T-helper 1 cell (primary cell): Measurements from ENCODE around the gene ZDHHC20.

Experiments
- DNase-seq, 5 donors: peaks; one replicate each; pipeline ENCODE4 v3.0.0-alpha.2; 2012 to 2020
- total RNA-seq, 4 donors: gene quantifications; one replicate each; lab custom pipeline; 2026; lab: John Stamatoyannopoulos, UW

ZDHHC20 gene, protein sequence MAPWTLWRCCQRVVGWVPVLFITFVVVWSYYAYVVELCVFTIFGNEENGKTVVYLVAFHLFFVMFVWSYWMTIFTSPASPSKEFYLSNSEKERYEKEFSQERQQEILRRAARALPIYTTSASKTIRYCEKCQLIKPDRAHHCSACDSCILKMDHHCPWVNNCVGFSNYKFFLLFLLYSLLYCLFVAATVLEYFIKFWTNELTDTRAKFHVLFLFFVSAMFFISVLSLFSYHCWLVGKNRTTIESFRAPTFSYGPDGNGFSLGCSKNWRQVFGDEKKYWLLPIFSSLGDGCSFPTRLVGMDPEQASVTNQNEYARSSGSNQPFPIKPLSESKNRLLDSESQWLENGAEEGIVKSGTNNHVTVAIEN
- 105 to 172 (median 127) reads per million in 4 donors for total RNA-seq

DNA sequence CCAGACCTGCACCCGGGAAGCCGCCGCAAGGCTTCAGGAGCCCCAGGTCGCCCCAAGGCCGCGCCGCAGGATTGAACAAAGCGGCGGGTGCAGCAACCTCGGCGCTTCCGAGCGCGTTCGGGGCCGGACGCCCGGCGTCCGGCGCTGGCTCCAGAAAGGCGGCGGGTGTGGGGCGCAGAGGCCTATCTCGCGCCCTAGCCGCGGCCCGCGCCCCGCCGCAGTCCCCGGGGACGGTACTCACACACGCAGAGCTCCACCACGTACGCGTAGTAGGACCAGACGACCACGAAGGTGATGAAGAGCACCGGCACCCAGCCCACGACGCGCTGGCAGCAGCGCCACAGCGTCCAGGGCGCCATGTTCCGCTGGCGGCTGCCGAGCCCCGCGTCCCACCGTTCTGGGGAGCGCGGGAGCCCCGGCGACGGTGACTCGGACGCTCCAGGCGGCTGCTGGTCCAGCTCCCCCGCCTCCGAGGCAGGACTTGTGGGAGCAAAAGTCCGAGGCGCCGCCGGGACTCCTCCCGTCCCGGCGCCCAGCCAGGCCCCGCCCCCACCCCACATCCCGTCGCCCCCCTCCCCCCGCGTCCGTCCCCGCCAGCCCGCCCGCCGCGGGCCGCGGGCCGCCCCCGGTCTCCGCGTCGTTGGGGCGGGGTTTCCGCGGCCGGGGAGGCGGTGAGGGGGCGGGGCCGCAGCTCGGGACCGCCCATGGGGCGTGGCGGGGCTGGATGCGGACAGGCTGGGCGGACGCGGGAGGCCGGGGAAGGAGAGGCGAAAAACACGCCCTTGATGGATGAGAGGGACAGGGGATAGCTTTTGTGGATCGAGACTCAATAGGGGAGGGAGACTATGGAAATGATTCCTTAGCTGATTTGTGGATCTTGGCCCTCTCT is at the start of gene ZDHHC20:
Gene ZDHHC20, minus strand, starts transcription at position 491 of the 889 bp plus-strand sequence. Its CDS starts 132 bp downstream, at position 359.
- peak; percentile 79 to 87 (median 83) for DNase-seq

DNA sequence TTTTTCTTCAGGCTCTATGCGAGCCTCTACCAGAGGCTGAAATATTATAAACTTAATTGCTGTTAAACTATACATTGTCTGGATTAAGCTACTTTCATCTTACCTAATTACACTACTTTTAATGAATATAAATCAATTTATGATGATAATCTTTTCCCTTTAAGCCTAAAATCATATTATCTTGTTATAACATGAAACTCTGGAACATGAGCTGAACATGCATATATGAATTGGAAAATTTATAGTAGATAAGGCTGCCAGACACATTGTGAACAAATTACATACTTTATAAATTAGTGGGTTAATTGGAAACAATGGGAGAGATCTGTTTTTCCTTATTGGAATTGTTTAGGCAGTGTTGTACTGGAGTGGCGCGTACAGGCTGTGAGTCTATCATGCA is 45.3 kb upstream of the ZDHHC20 start:
- DNase-seq = no peak

DNA sequence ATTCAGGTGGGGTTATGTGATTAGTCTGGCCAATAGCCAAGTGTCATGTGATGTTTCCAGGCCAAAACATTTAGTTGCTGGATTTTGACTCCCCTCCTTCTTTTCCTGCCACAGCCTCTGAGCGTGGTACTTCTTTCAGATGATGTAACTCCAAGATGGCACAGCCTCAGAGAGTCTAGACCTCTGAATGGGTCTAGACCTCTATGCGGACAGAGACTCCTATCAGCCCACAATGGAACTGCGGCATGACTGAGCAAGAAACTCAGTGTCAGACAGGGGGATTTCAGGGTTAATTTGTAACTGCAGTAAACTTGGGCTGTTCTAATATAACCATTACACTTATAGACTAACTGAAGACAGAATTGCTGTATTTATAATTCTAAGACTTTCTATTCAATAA is 42.6 kb upstream of the ZDHHC20 start:
- no peak for DNase-seq

DNA sequence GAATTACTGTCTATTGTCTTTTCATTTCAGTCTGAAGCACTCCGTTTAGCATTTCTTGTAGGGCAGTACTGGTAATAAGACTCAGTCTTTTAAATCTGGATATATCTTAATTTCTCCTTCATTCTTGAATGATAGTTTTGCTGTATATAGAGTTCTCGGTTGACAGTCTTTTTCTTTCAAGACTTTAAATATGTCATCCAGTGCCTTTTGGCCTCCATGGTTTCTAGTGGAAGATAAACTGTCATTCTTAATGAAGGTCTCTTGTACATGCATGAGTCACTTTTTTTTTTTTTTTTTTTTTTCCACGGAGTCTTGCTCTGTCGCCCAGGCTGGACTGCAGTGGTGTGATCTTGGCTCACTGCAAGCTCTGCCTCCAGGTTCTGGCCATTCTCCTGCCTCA is 27.2 kb upstream of the ZDHHC20 start:
- no peak for DNase-seq

DNA sequence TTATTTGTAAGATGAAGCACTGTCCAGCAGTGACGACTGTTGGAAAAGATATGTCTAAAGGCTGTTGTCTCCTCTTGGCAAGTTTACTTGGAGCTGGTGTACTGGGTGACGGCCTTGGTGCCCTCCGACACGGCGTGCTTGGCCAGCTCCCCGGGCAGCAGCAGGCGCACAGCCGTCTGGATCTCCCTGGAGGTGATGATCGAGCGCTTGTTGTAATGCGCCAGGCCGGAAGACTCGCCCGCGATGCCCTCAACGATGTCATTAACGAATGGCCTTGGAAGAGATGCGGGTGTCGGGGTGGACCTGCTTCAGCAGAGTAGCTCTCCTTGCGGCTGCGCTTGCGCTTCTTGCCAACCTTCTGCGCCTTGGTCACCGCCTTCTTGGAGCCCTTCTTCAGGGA is 24.6 kb upstream of the ZDHHC20 start:
- DNase-seq = no peak

DNA sequence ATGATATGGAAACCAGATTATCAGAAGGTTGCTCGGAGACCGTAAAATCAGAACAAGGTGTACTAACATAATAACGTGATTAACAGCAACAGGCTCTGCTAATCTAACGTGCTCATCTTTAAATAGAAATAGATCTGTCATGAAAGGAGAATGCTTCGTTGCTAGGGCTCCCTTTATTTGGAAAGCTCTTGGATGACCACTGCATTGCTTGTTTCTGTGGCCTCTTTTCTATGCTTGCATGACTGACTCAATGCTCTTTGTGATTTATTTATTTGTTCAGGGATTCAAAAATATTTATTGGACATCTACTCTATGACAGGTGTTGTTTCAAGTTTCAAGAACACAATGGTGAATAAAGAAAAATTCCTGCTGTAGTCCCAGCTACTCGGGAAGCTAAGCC is 22.3 kb upstream of the ZDHHC20 start:
- no peak for DNase-seq

DNA sequence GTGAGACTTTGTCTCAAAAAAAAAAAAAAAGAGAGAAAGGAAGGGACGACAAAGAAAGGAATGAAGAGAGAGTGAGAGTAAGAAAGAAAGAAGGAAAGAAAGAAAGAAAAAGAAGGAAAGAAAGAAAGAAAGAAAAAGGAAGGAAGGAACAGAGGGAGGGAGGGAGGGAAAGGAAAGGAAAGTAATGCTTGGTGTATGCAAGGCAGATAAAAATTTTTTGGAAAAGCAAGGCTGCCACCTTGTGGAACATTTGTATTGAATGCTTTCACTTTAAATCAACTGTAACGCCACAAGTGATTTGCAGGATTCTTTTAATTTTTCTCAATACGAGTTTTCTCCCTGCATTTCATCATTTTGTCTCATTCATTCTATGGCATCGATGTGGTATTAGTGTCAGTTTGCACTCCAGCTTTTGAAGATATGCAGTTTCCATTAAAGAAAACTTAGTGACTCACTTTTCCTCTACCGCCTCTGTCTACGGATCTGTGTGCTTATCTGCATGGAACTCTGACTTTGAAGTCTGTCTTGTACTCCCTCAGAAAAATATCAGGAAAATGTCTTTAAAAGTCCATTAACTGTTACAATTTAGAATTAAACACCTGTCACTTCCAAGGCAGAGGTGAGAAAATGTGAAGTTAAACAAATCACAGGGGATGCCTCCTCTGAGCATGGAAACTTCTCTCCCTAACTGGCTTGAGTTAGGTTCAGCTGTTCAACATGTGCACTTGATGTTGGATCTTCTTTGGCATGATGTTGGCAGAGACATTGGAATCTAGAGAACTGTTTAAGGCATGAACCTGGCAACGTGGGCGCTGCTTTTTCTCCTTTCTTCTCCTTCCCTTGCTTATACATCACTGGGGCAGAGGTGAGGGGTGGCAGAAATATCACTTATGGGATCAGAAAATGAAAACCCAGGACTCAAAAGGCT is 20.0 kb upstream of the ZDHHC20 start:
- DNase-seq = peak in 4 of 5 donors; percentile 20 to 71 (median 43)

DNA sequence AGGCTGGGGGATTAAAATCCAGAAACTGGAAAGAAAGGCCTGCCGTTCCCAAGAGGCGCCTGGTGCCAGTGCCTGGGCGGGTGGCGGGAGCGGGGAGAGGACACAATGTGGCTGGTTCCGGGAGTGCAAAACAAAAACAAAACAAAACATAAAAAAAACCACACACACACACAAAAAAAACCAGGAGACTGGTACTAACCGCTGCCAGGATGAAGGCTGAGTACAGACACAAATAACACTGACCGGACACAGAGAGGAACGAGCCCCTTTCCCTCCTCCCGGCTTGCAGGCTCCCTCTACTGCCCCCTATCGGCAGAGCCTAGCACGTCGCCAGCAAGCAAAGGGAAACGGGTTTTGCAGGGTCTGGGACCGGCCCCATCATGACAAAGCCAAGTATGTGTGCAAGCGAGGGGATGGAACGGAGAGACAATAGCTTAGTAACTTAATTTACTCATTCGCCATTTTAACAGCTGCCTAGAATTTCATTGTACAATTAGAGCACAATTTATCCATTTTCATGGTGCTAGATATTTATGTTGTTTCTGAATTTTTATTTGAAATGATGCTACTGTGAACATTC is 17.9 kb upstream of the ZDHHC20 start:
- DNase-seq = peak; percentile 53 to 79 (median 71)

DNA sequence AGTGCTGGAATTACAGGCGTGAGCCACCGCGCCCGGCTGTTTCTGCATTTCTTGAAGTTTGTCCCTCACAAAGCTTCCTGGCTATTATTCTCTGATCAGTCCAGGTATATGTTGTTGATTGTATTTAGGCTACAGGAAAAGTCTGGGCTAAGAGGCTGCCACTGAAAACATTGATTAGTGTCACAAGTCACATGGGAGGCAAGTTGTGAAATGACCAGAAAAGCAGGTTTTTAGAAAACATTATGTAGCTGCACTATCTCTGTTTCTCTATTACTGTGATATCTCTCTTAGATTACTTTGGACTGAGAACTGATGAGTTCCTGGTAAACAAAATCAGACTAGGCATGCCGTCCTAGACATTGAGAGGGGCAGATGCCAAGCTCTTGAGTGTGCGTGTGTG is 16.0 kb upstream of the ZDHHC20 start:
- DNase-seq = no peak

DNA sequence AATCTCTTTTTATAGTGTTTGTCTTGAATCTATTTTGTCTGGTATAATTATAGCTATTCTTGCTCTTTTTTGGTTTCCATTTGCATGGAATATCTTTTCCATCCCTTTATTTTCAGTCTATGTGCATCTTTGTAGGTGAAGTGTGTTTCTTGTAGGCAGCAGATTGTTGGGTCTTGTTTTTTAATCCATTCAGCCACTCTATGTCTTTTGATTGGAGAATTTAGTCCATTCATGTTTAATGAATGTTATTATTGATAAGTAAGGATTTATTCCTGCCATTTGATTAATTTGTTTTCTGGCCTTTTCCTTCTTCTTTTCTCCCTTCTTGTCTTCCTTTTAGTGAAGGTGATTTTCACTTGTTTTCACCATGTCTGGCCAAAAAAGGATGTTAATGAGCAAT is 11.7 kb upstream of the ZDHHC20 start:
- DNase-seq = no peak

DNA sequence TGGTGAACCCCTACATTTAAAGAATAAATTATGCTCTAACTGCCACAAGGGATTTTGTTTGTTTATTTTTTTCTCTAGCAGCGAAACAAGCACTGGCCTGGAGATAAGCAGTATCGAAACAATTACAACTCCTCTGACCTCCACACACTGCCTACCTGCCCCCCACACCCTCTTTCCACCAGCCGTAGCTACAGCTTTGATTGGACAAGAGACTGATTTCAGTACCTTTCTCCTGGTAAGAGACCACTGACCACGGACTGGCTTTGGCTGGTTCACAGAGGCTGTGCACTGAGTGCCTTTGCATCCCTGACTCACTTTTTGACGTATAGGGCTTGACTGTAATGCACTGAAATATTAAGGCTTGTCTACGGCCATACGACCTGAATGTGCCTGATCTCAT is 7.4 kb upstream of the ZDHHC20 start:
- no peak for DNase-seq

DNA sequence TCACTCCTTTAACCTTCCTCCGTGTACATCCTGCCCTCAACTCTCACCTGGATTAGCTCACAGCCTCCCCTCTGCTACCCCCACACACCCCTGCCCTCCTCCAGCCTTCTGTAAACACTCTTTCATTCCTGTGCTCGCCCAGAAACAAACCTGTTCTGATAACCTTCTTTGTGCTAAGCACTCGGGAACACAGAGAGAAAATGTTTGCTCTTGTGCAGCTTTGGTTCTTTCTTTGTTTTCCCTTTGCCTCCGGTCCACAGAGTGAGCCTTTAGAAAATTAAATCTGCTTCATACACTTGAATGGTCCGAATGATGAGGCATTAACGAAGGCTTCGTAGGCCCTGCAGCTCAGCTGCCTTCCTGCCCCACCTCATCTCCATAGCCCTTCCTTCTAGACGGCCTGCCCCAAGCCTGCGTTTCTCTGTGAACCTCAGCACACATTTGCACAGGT is 6.6 kb upstream of the ZDHHC20 start:
- no peak for DNase-seq

DNA sequence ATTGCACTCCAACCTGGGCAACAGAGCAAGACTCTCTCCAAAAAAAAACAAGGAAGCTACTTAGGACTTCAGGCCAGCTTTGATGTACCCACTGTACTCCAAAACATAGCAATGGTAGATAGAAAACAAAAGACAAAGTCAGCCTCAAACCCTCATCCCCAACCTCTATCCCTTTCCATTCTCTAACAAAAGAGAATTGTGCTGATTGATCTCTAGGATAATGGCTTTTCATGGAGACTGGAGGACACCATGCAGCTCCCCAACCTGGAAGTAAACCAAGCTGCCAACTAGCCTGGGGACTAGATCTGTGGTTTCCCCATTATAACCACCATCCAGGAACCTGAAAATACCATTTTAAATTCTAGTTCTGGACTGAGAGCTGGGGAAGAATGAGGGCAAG is 4.3 kb upstream of the ZDHHC20 start:
- DNase-seq = no peak

DNA sequence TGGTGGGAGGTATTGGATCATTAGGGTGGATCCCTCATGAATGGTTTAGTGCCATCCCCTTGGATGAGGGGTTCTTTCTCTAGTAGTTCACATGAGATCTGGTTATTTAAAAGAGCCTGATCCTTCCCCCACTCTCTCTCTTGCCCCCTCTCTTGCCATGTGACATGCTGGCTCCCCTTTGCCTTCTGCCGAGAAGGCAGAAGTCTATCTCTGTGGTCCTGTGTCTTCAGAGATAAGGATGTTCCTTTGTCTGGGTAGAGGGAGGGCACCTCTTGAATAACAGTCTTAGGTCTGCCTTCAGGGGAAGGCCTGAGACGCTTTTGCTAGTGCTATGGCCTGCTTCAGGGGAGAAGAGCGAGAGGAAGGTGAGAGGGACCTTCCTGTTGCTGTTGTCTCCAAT is 2.0 kb upstream of the ZDHHC20 start:
- DNase-seq = no peak

DNA sequence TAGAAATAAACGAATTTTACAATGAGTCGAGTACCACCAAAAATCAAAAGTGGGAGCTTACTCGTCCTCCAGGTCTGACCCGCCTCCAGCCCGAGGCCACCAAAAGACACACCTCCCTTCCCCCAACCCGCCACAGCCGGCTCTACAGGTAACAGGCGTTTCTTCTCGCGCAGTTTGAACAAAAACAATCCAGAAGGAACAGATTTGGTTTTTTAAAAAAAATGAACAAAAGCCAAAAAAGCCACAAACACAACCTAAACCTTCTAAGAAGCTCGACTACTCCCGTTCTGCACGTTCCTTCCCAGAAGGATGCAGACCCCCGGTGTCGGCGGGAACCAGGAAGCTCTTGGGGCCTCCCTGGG is 671 bp downstream of the ZDHHC20 start:
- DNase-seq = peak in 4 of 5 donors; percentile 18 to 47 (median 27)

DNA sequence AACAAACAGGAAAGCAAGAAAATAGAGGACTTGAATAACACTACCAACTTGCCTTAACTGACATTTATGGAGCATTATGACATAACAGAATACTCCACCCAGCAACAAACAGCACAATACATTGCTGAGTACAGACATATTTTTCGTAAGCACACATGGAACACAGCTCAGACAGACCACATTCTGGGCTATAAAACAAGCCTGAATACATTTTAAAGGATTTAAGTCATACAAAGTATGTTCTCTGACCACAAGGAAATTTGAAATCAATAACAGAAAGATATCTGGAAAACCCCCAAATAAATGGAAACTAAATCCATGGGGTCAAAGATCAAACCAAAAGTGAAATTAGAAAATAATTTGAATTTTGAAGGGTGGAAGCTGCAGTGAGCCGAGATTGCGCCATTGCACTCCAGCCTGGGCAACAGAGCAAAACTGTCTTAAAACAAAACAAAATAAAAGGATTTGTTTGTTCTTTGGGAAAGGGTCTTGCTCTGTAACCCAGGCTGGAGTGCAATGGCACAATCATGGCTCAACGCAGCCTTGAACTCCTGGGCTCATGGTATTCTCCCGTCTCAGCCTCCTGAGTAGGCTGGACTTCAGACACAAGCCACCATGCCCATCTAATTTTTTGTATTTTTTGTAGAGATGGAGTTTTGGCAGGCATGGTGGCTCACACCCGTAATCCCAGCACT is 5.6 kb downstream of the ZDHHC20 start:
- DNase-seq = no peak

DNA sequence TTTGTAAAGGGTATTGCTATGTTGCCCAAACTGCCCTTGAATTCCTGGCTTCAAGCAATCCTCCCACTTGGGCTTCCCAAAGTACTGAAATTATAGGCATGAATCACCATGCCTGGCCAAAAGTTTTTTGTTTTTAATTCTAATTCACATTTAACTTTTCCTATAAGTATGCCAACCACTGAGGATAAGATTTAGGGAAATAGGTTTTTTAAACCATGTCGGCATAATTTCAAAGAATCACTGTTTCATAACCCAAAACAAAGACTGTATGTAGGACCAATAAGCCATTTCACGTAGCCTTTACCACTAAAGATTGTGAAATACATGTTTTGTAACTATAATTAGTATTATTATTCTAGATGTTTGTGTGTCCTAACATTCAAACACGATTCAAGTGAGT is 8.2 kb downstream of the ZDHHC20 start:
- DNase-seq = no peak

DNA sequence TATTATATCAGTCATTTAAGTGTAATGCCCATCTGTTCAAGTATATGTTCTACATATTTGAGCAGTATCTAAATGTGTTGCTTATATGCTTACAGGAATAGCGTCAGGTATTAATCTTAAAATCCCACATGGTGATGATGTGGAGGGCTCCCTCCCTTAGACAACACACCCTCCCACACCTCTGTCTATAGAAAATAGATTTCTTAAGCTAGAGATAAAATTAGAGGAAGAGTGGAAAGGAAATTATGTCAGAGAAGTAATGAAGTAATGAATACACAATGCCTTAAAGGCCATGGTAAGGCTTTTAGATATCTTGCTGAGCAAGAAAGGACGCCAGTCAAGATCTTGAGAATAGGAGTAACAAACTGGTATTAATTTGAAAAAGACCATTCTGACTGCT is 12.4 kb downstream of the ZDHHC20 start:
- no peak for DNase-seq

DNA sequence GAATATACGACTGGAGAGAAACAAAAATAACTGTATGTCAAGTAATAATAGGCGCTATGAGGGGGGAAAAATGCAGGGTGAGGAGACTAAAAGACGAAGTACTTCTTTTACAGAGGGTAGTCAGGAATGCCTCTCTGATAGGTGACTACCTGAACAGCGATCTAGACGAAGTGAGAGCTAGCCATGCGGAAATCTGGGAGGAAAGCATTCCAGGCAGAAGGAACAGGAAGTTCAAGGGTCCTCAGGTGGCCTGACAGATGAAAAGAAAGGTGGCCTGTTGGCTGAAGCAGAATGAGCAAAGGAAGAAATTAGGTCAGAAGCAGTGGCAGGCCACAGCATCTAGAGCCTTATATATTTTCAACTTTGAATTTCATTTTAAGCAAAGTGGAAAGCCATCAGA is 13.3 kb downstream of the ZDHHC20 start:
- DNase-seq = no peak

DNA sequence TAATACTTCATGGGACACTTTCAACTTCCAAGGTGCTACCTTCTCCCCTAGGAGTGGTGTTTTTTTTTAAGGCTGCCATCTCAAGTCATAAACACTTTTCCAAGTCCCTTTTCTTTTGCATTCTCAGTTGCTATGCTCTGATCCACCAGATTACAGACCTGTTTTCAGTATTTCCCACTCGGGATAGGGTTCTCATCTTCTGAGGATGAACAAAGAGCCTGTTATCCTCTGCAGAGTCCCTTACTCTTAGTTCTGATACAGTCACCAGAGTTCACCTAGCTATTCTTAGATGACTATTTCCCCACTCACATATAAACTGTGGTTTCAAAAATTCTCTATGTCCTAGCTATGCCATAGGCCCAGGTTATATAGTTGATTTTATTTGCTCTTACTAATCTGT is 15.9 kb downstream of the ZDHHC20 start:
- DNase-seq = no peak

DNA sequence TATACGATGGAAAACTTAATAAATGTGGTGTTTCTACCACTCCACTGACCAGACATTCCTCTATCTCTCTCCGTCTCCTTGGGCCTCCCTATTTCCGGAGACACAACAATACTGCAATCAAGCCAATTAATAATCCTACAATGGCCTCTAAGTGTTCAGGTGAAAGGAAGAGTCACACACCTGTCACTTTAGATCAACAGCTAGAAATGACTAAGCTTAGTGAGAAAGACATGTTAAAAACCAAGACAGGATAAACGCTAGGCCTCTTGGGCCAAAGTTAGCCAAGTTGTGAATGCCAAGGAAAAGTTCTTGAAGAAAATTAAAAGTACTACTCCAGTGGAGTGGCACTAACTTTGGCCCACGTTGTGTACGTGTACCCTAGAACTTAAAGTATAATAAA is 22.5 kb downstream of the ZDHHC20 start:
- no peak for DNase-seq

DNA sequence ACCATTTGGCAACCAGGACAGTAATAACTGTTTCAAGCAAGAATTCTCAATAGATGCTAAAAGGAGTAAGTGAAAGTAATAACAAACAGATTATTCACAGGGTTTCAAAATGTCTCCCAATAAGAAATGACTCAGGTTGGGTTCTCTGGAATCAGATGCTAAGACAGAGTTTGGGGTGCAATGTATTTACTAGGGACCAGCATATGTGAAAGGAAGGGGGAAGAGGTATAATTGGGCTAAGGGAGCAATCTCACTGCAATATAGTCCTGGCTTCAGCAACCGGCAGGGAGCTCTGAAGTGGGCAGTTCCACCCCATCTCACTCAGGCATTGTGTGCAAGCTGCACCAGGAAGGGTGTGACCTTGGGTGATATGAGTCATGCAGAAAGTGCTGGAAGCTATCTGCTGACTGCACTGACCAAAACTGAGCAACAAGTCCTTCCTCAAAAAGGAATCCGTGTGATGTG is 23.4 kb downstream of the ZDHHC20 start:
- peak in 1 of 5 donors; percentile 85 for DNase-seq
